ENCODE data around the gene NCOA1. TPM values are rescaled to one million over a fixed set of nuclear protein-coding genes. Genes with fewer than 3 reads are reported as not detected.
"Not testable (repeated sequence)": the region's sequence is repeated elsewhere in the genome, so short reads cannot be mapped to it uniquely, and the experiment has no call there.

NCOA1 gene
- total RNA-seq, 1 donor from 2014 or later, result 31.9 TPM

GRCh38 chr2:24793761-24794435 lies 302.8 kb downstream of the NCOA1 start:
- intact Hi-C loops (cut with DNase I), result loop anchor here (2.0 kb wide), 1 partner anchor 303 kb away; the partner anchor contains the start of gene NCOA1
- no peak for DNase-seq (ENCODE audit: low spot score)

GRCh38 chr2:24797644-24798043 lies 306.6 kb downstream of the NCOA1 start:
- no peak for DNase-seq (ENCODE audit: low spot score)
- intact Hi-C loops (cut with DNase I), result no loop called here

- DNase-seq (ENCODE audit: low spot score); intact Hi-C loops (cut with DNase I): not testable (repeated sequence)
Observed at GRCh38 chr2:24800487-24800886, 309.4 kb downstream of the NCOA1 start.

- intact Hi-C loops (cut with DNase I); DNase-seq (ENCODE audit: low spot score): not testable (repeated sequence)
Observed at GRCh38 chr2:24805811-24806660, 315.0 kb downstream of the NCOA1 start.

GRCh38 chr2:24806661-24807036 lies 315.6 kb downstream of the NCOA1 start:
- DNase-seq (ENCODE audit: low spot score), result no peak
- intact Hi-C loops (cut with DNase I), result no loop called here

- no peak for DNase-seq (ENCODE audit: low spot score)
- intact Hi-C loops (cut with DNase I), result no loop called here
Observed at GRCh38 chr2:24809316-24810007, 318.4 kb downstream of the NCOA1 start.

GRCh38 chr2:24813691-24814137 lies 322.7 kb downstream of the NCOA1 start:
- DNase-seq (ENCODE audit: low spot score), result no peak
- intact Hi-C loops (cut with DNase I), result no loop called here

GRCh38 chr2:24814516-24814915 lies 323.5 kb downstream of the NCOA1 start:
- DNase-seq (ENCODE audit: low spot score), result no peak
- intact Hi-C loops (cut with DNase I), result no loop called here

GRCh38 chr2:24815171-24815570 lies 324.1 kb downstream of the NCOA1 start:
- DNase-seq (ENCODE audit: low spot score), result no peak
- intact Hi-C loops (cut with DNase I), result no loop called here

- intact Hi-C loops (cut with DNase I), result no loop called here
- no peak for DNase-seq (ENCODE audit: low spot score)
Observed at GRCh38 chr2:24816404-24816803, 325.4 kb downstream of the NCOA1 start.

GRCh38 chr2:24816884-24817283 lies 325.8 kb downstream of the NCOA1 start:
- intact Hi-C loops (cut with DNase I), result no loop called here
- DNase-seq (ENCODE audit: low spot score), result no peak

- intact Hi-C loops (cut with DNase I), result no loop called here
- DNase-seq (ENCODE audit: low spot score), result no peak
Observed at GRCh38 chr2:24818721-24819167, 327.7 kb downstream of the NCOA1 start.

- no peak for DNase-seq (ENCODE audit: low spot score)
- intact Hi-C loops (cut with DNase I), result no loop called here
Observed at GRCh38 chr2:24819442-24820174, 328.6 kb downstream of the NCOA1 start.

- no peak for DNase-seq (ENCODE audit: low spot score)
- intact Hi-C loops (cut with DNase I), result no loop called here
Observed at GRCh38 chr2:24820175-24820513, 329.1 kb downstream of the NCOA1 start.

Other genes with a start within 250 kb of the NCOA1 start
- gene ITSN2, start 130.7 kb upstream of the NCOA1 start, total RNA-seq, result 46.1 TPM

All from cardiac septum (tissue), 1 donor.